GM20000 (cell line): ENCODE data around the gene TP53BP1.

ENCODE experiments used
- DNase-seq: peaks from one replicate; pipeline ENCODE4 v3.0.0; 2012; ENCODE audit warnings: low spot score
- TF ChIP-seq, protein P1 (sequence below): IDR thresholded peaks from 2 replicates; pipeline ENCODE4 v1.5.1; 2012; ENCODE audit warnings: mild to moderate bottlenecking, control low read depth; ENCODE audit errors: extremely low read depth, missing control alignments

TP53BP1 gene

GRCh38 chr15:43433661-43434303, 59.2 kb downstream of the TP53BP1 start:
- TF ChIP-seq, protein P1, sequence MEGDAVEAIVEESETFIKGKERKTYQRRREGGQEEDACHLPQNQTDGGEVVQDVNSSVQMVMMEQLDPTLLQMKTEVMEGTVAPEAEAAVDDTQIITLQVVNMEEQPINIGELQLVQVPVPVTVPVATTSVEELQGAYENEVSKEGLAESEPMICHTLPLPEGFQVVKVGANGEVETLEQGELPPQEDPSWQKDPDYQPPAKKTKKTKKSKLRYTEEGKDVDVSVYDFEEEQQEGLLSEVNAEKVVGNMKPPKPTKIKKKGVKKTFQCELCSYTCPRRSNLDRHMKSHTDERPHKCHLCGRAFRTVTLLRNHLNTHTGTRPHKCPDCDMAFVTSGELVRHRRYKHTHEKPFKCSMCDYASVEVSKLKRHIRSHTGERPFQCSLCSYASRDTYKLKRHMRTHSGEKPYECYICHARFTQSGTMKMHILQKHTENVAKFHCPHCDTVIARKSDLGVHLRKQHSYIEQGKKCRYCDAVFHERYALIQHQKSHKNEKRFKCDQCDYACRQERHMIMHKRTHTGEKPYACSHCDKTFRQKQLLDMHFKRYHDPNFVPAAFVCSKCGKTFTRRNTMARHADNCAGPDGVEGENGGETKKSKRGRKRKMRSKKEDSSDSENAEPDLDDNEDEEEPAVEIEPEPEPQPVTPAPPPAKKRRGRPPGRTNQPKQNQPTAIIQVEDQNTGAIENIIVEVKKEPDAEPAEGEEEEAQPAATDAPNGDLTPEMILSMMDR: no peak
- DNase-seq: no peak

DNA sequence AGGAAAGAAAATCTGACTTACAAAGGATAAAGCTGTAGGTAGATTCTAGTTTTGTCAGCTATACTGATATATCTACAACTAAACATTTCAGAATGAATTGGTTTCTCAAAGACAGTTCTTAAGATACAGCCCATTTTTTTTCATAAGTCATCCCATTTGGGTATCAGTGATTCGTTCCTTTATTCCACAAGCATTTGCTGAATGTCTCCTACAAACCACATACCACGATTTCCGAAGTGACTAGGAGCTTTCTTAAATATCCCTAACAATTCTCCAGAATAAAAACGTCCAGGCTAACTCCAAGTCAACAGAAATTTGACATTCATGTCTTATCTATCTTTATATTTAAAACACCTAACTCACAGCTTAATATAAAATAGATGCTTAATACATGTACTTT, 59.8 kb downstream of the TP53BP1 start:
- DNase-seq: no peak
- TF ChIP-seq, protein P1: no peak

DNA sequence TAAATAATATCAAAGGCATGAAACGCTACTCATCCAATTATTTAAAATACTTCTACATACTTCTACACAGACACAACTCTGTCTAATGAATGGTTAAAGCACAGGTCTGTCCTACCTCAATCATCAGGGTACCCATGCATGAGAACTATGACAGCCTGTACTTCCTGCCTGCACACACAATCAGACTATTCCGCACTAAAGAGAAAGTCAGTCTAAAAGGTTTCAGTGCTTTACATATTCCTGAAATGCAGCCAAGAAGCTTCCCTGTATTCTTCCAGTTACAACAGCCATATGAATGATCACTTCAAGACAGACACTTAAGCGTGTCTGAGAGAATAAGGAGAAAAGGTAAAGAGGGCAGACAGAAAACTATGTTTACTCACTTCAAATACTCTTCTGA, 63.3 kb downstream of the TP53BP1 start:
- no peak for DNase-seq
- TF ChIP-seq, protein P1: no peak

DNA sequence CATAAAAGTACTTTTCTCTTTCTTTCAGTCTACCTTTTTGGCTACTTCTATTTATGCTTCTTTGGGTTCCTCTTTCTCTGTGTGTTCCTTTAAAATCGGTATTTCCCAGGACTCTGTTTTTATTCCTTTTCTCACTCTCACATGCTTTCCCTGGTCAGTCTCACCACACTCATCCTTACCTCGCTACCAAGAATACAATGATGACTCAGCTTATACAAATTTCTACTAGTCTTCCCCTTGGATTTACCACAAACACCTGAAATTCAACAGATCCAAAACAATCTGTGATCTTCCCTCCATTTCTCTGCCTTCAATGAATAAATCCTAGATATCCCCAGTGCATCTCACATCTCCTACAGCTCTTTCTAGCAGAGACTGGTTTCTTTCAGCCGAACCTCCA, 69.2 kb downstream of the TP53BP1 start:
- no peak for DNase-seq
- TF ChIP-seq, protein P1: no peak

DNA sequence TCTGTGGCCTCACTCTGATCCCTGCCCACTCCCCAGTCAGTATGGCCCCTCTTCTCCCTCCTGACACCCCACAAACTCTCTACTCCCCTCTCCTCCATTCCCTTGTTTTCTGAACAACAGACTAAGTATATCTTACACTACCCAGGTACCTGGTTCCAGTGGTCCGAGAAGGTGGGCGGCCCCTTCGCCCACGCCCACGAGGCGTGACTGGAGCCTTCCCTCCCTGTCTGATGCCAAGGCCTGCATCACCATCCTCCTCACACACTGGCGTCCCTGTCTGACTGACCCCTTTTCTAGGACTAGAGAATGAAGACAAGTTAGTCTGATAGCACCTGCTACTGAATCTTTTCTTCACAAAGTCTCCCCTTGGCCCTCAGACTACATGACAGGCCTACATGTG, 72.1 kb downstream of the TP53BP1 start:
- TF ChIP-seq, protein P1: no peak
- no peak for DNase-seq

- no peak for DNase-seq
- TF ChIP-seq, protein P1: no peak
Observed at GRCh38 chr15:43420435-43420834, 72.5 kb downstream of the TP53BP1 start.

DNA sequence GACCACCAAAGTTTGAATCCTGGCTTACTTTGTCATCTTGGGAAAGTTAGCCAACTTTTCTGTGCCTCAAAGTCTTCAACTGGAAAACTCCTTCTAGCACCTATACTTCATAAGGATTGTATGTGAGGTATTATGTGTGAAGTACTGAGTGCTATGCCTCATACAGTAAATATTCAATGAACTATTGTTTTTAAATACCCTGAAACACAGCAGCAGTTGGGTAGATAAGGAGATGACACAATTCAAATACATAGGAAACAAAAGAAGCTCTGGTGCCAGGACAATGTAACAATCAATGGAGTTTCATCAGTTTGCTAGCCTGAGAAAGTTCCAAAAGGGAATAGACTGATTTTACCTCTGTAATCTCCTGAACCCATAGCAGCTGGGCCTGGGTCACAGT, 78.8 kb downstream of the TP53BP1 start:
- no peak for DNase-seq
- TF ChIP-seq, protein P1: no peak
